Measurements from ENCODE around the gene DPM2.

Gene DPM2

DNA sequence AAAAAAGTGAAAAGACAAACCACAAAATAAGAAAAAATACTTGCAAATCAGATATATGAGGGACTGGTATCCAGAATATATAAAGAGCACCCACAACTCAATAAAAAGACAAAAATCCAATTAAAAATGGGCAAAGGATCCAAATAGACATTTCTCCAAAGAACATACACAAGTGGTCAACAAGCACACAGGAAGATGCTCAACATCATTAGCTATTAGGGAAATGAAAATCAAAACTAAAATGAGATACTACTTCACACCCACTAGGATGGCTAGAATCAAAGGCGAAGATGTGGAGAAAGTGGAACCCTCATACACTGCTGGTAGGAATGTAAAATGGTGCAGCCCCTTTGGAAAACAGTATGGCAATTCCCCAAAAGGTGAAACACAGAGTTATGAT is 21.1 kb upstream of the DPM2 start:
- no peak overlapping the region for H3K4me3 ChIP-seq (replicated peaks in 1 of 2; ENCODE audit: low read depth in 2 of 2, low read length in 2 of 2)
- DNase-seq (ENCODE audit: low read depth in 2 of 2): no peak
- TF ChIP-seq, protein P1, sequence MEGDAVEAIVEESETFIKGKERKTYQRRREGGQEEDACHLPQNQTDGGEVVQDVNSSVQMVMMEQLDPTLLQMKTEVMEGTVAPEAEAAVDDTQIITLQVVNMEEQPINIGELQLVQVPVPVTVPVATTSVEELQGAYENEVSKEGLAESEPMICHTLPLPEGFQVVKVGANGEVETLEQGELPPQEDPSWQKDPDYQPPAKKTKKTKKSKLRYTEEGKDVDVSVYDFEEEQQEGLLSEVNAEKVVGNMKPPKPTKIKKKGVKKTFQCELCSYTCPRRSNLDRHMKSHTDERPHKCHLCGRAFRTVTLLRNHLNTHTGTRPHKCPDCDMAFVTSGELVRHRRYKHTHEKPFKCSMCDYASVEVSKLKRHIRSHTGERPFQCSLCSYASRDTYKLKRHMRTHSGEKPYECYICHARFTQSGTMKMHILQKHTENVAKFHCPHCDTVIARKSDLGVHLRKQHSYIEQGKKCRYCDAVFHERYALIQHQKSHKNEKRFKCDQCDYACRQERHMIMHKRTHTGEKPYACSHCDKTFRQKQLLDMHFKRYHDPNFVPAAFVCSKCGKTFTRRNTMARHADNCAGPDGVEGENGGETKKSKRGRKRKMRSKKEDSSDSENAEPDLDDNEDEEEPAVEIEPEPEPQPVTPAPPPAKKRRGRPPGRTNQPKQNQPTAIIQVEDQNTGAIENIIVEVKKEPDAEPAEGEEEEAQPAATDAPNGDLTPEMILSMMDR (IDR thresholded peaks at IDR 0.05; ENCODE audit: low read depth, low read length): no peak

DNA sequence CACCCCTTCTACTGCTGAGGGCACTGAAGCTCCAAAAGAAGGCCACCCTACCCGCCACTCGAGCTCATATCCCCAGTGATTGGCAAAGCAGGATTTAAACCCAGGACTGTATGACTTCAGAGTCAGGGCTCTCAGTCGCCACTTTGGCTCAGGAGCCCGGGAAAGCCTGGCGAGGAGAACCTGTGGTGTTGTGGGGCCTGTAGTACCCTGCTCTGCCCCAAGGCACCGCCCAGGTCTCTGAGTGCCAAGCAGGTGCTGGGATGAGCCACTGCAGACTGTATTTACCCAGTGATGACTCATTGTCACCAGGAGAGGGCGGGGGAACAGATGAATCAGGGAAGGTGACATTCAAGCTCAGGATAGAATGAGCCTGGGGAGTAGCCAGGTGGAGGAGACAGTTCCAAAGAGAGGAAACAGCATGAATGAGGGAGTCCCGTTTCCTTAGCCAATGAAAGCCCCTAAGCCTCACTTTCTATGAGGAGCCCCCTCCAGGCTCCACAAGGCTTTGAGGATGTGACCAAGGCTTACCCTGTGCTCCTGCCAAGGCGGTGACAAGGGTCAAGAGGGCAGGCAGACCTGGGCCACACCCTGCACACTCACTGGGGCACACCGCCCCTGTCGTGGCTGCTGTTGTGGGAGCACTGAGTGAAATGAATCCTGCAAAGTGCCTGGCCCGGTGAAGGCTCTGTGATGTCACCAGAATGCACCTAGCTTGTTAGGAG is 17.8 kb upstream of the DPM2 start:
- H3K4me3 ChIP-seq (replicated peaks in 1 of 2; ENCODE audit: low read depth in 2 of 2, low read length in 2 of 2): no peak overlapping the region
- TF ChIP-seq, protein P1 (IDR thresholded peaks at IDR 0.05; ENCODE audit: low read depth, low read length): no peak
- DNase-seq (ENCODE audit: low read depth in 2 of 2): peak in 1 of 2 donors; percentile 40

DNA sequence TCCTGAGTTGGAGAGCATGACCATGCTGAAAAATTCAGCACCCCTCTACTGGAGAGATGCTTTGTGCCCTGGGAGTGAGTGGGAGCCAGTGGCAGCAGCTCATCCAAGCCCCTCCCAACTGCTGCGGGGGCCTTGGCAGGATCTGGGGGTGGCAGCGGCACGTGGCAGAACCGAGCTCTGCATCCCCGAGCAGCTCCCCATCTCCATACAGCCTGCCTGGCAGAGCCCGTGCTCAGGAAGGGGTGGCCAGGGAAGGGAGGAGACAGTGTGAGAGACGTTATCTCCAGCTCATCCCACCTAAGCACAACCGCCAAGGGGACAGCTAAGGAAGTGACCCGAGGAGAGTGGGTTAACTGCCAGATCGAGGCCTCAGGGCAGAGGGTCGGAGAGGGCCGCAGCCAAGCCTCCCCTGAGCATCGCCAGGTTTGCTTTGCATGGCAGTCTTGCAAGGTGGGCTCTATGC is 17.2 kb upstream of the DPM2 start:
- DNase-seq (ENCODE audit: low read depth in 2 of 2): no peak
- TF ChIP-seq, protein P1 (IDR thresholded peaks at IDR 0.05; ENCODE audit: low read depth, low read length): no peak
- no peak overlapping the region for H3K4me3 ChIP-seq (replicated peaks in 1 of 2; ENCODE audit: low read depth in 2 of 2, low read length in 2 of 2)

DNA sequence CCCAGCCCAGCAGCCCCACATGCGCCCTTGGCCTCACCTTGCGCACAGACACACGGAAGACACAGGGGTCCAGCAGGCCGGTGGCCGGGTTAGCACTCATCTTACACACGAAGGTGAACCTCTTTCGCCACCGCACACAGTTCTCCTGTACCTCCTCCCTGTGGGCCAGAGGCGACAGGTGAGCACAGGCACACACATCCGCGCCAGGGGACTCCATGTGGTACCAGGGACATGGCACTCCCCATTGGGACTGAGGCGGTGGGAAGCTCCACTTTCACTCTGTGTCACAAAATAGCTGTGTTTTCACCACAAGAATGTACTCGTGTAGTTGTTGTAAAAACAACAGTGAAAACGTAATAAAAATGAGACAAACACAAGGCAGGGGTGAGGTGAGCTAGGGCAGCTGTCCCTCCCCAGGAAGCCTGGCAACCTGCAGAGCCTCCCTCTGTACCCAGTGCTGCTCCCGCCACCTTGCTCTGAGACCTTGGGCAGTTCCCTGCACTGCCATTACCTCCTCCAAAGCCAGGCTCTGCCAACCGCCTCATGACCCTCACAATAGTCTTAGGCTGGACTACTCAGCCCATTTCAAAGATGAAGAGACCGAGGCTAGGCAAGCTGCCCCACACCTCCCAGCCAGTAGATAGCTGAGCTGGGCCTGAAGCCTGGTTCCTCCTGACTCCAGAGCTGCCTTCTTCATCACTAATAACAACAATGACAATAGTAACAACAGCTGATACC is 16.3 kb upstream of the DPM2 start:
- TF ChIP-seq, protein P1 (IDR thresholded peaks at IDR 0.05; ENCODE audit: low read depth, low read length): no peak
- no peak for DNase-seq (ENCODE audit: low read depth in 2 of 2)
- no peak overlapping the region for H3K4me3 ChIP-seq (replicated peaks in 1 of 2; ENCODE audit: low read depth in 2 of 2, low read length in 2 of 2)

DNA sequence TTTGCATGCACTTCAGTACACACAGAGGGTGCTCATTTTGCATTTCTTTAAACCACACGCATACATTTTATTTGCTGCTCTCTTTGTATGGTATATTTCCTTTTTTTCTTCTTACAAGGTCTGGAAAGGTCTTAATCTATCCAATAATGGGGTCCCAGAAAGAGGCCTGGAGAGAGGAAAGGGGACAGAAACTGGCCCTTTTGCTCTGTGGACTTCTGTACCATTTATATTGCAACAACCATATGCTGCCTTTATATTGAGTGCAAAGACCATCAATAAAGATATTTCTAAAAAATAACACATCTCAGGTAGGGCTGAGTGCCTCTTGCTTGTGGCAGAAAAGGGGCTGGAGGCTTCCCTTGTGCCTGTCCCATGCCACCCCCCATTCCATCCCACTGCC is 15.5 kb upstream of the DPM2 start:
- H3K4me3 ChIP-seq (replicated peaks in 1 of 2; ENCODE audit: low read depth in 2 of 2, low read length in 2 of 2): no peak overlapping the region
- DNase-seq (ENCODE audit: low read depth in 2 of 2): no peak
- TF ChIP-seq, protein P1 (IDR thresholded peaks at IDR 0.05; ENCODE audit: low read depth, low read length): no peak

DNA sequence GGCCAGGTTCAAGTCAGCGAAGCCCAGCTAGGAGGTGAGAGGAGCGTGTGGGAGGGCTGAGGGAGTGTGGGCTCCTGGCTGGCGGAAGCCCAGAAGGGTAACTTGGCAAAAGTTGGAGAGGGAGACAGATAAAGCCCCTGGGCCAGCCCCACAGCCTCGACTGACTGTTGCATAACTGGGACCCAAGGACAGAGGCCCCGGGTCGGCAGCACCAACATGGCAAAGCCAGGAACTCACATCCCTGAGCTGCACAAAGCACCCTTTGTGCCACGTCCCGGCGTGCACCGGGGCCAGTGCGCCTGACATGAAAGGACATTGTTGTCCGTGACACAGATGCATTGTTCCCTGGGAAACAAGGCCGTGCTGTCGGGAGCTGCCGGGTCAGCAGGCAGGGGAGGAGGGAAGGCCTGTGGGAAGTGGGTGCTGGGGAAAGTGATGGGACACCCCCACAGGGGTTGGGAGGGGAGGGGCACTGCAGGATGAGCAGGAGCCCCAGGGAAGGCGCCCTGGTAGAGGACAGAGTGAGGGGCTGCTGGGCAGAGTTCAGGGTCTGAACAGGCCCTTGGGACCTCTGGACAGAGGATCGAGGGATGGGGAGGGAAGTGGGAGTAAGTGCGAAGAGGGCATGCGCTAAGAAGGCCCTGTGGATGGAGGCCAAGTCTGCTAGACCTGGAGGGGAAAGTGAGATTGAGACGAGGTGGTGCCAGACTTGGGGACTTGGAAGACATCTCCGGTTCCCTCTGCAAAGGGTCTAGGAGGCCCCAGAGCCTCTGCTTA is 13.0 kb upstream of the DPM2 start:
- no peak for DNase-seq (ENCODE audit: low read depth in 2 of 2)
- TF ChIP-seq, protein P1 (IDR thresholded peaks at IDR 0.05; ENCODE audit: low read depth, low read length): no peak
- no peak overlapping the region for H3K4me3 ChIP-seq (replicated peaks in 1 of 2; ENCODE audit: low read depth in 2 of 2, low read length in 2 of 2)
